DND-41 (cell line): ENCODE measurements around the gene CTNND1.

Experiments used
- CTCF ChIP-seq: IDR thresholded peaks from 2 replicates; pipeline ENCODE4 v1.5.1; 2012; ENCODE audit warnings: borderline replicate concordance, low read length, moderate library complexity, mild to moderate bottlenecking; ENCODE audit not compliant: poor library complexity, severe bottlenecking; ENCODE audit errors: extremely low read depth
- EZH2 ChIP-seq: IDR thresholded peaks from 3 replicates; pipeline ENCODE4 v1.6.1; 2012; ENCODE audit warnings: borderline replicate concordance, low read depth, mild to moderate bottlenecking, moderate library complexity, low read length, inconsistent platforms; ENCODE audit not compliant: severe bottlenecking

DNA sequence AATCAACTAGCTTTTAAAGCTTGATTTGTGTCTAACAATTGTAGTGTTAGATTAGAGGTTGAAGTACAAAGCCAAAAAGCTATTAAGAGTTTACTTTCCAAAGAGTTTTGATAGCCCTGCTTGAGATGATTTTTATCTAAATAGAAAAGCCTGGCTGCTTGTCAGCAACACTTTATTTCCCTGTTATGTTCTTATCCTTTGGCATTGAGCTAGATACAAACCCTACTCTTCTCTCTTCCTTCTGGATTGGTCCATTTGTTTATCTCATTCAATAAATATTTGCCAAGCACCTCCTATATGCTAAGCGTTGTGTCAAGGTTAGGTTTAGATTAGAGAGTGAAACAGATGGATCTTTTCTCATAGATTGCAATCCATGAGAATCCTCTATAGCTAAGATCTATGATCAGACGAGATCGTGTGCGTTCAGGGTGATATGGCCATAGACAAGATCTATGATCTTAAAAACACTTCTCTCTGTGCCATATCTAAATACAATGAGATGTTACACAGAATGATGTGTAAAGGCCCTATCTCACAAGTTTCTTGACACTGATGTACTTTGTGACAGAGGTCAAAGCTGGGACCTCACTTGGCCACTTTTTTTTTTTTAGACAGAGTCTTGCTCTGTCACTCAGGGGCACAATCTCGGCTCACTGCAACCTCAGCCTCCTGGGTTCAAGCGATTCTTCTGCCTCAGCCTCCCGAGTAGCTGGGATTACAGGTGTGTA, 57.8 kb downstream of the CTNND1 start:
- TF ChIP-seq CTCF = no peak
- no peak for TF ChIP-seq EZH2
